Uterus (tissue), 2 donors: Measurements from ENCODE around the gene CACNA1C.

Experiments
- POLR2A ChIP-seq, 2 donors: fragments of 450-650 bp; IDR thresholded peaks; one replicate each; pipeline ENCODE4 v1.6.1; 2016; ENCODE audit warnings: antibody characterized with exemption in 2 of 2, mild to moderate bottlenecking in 1 of 2, moderate library complexity in 1 of 2
- TF ChIP-seq, protein P1 (sequence below), 4 experiments: fragments of 200-600 bp in 2 of 4; fragments of 450-650 bp in 2 of 4; sonication (generic) in 2 of 4; IDR thresholded peaks; one replicate each; pipeline ENCODE4 v1.5.1; 2016 to 2019; ENCODE audit warnings: antibody characterized with exemption in 4 of 4, mild to moderate bottlenecking in 2 of 4, moderate library complexity in 1 of 4

DNA sequence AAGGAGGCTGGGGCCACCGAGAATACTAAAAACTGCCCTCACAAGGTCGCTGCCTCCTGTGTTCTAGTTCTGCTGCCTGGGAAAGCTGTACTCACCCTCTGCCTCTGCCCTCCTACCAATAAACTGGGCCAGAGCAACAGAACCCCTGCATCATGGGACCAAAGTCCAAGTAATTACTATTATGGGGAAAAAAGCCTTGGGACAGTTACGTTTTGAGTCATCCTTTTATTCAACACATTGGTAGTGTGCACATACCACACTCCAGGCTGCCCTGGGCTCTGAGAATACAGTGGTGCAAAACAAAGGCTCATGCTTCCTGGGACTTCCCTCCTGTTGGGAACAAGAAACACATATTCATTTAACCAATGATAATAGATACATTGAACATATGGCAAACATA is 49.0 kb downstream of the CACNA1C start:
- TF ChIP-seq, protein P1, sequence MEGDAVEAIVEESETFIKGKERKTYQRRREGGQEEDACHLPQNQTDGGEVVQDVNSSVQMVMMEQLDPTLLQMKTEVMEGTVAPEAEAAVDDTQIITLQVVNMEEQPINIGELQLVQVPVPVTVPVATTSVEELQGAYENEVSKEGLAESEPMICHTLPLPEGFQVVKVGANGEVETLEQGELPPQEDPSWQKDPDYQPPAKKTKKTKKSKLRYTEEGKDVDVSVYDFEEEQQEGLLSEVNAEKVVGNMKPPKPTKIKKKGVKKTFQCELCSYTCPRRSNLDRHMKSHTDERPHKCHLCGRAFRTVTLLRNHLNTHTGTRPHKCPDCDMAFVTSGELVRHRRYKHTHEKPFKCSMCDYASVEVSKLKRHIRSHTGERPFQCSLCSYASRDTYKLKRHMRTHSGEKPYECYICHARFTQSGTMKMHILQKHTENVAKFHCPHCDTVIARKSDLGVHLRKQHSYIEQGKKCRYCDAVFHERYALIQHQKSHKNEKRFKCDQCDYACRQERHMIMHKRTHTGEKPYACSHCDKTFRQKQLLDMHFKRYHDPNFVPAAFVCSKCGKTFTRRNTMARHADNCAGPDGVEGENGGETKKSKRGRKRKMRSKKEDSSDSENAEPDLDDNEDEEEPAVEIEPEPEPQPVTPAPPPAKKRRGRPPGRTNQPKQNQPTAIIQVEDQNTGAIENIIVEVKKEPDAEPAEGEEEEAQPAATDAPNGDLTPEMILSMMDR (IDR thresholded peaks at IDR 0.05): no peak
- TF ChIP-seq POLR2A (IDR thresholded peaks at IDR 0.05): no peak
